ENCODE measurements around the gene LETM1. TPM values are rescaled to one million over a fixed set of nuclear protein-coding genes. Genes with fewer than 3 reads are reported as not detected.
A peak's percentile ranks its signal among the peaks of the same experiment; 100 is the strongest.

The LETM1 gene
- total RNA-seq, 1 experiment from 2014 or later, result 63.9 TPM

DNA sequence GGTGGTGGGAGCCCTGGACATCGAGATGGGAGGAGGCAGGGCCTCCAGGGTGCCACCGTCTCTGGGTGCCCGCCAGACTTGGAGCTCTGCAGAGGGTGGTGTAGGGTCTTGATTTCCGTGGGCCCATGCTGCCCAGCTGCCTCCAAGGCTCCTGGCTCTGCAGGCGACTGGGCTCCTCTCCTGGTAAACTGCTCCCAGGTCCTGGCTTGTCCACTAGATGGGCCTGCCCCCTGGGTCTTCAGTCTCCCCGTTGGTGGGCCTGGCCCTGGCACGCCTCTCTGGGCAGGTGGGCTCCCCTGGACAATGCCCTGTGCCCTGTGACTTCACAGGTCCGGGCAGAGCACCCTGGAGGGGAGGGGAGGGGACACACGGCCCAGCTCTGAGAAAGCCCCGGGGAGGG lies 55.2 kb downstream of the LETM1 start:
- CTCF ChIA-PET, result interaction anchor here (1.0 kb wide), 1 partner anchor 13 kb away, joined by 4 read pairs; no protein-coding TSS in a partner anchor
- Mint-ChIP-seq H3K27ac (ENCODE audit: unreplicated experiment) (peak overlapping the region; percentile 32), H3K36me3 (ENCODE audit: insufficient read depth, unreplicated experiment) (peaks cover 71% of the 10 kb centered on the region)

DNA sequence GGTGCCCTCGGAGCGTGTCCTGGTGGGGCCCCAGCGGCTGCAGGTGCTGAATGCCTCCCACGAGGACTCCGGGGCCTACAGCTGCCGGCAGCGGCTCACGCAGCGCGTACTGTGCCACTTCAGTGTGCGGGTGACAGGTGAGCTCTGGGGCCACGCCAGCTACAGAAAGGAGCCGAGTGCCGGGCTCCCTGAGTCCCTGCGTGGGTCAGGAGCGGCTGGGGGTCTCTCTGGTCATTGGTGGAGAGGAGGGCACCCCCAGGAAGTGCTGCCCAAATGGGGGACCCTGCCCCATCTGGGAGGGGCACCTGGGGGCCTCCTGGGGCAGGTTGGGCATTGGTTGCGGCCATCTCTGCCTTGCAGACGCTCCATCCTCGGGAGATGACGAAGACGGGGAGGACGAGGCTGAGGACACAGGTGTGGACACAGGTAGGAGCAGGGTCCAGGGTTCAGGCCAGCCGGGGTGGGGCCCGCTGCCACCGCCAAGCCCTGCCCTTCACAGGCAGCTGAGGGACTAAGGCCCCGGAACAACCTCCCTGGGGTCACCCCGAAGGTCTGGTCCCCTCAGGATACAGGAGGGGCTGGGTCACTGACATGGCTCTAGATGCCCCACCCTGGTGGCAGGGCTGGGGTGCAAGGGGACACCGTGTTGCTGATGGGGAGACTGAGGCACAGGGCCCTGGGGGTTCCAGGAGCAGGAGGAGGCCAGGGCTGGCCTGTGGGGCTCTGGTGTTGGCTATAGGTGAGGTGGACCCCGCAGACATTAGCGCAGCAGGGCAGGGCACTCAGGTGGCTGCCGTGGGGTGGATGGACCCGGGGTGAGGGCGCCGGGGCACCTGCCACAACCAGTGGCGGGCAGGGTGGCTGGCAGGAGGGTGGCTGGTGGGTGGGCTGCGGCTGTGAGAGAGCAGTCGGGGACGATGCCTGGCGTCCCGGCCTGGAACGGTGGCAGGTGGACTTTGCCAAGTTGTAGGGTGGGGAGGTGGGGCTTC lies 56.3 kb downstream of the LETM1 start:
- POLR2A ChIA-PET, result no interaction called here

More for the DNA sequence above, 55.2 kb downstream of the LETM1 start:
- Histone ChIP-seq H3K9me3 (no peaks in the 10 kb centered on the region), H3K27me3 (replicated peaks; ENCODE audit: control insufficient read depth, insufficient read depth, low read length) (no peaks in the 10 kb centered on the region), H3K4me3 (ENCODE audit: low read depth, low read length) (no peak overlapping the region), H3K4me1 (peaks cover 30% of the 10 kb centered on the region), H3K36me3 (ENCODE audit: control insufficient read depth, insufficient read depth, low read length) (peaks cover 2% of the 10 kb centered on the region)
- POLR2A ChIA-PET, result no interaction called here
- no peak for TF ChIP-seq CTCF (IDR thresholded peaks at IDR 0.05; ENCODE audit: insufficient read depth in 1 of 2, low read depth in 1 of 2, low read length in 1 of 2, severe bottlenecking in 1 of 2, unreplicated experiment in 1 of 2)
- DNase-seq, result no peak
- no TSS peak for BruUV-seq (replicated peaks)
- Mint-ChIP-seq H3K9me3 (ENCODE audit: unreplicated experiment) (no peaks in the 10 kb centered on the region), H3K4me1 (ENCODE audit: low read depth, unreplicated experiment) (peaks cover 6% of the 10 kb centered on the region), H3K27me3 (ENCODE audit: insufficient read depth, unreplicated experiment) (no peaks in the 10 kb centered on the region), H3K4me3 (ENCODE audit: unreplicated experiment) (no peak overlapping the region)
- intact Hi-C loops (cut with micrococcal nuclease; ENCODE audit: unreplicated experiment), result no loop called here

More for the DNA sequence above, 56.3 kb downstream of the LETM1 start:
- Histone ChIP-seq H3K4me3 (ENCODE audit: low read depth, low read length) (no peak overlapping the region), H3K4me1 (peaks cover 33% of the 10 kb centered on the region), H3K27me3 (replicated peaks; ENCODE audit: control insufficient read depth, insufficient read depth, low read length) (no peaks in the 10 kb centered on the region), H3K9me3 (no peaks in the 10 kb centered on the region), H3K36me3 (ENCODE audit: control insufficient read depth, insufficient read depth, low read length) (peaks cover 2% of the 10 kb centered on the region)
- BruUV-seq (replicated peaks), result no TSS peak
- Mint-ChIP-seq H3K9me3 (ENCODE audit: unreplicated experiment) (no peaks in the 10 kb centered on the region), H3K27ac (ENCODE audit: unreplicated experiment) (peak overlapping the region; percentile 32), H3K36me3 (ENCODE audit: insufficient read depth, unreplicated experiment) (peaks cover 69% of the 10 kb centered on the region), H3K27me3 (ENCODE audit: insufficient read depth, unreplicated experiment) (no peaks in the 10 kb centered on the region), H3K4me1 (ENCODE audit: low read depth, unreplicated experiment) (peaks cover 6% of the 10 kb centered on the region), H3K4me3 (ENCODE audit: unreplicated experiment) (no peak overlapping the region)
- intact Hi-C loops (cut with micrococcal nuclease; ENCODE audit: unreplicated experiment), result no loop called here
- DNase-seq, result no peak
- CTCF ChIA-PET, result interaction anchor here (1.0 kb wide), 1 partner anchor 14 kb away, joined by 4 read pairs; no protein-coding TSS in a partner anchor
- TF ChIP-seq CTCF (IDR thresholded peaks at IDR 0.05; ENCODE audit: insufficient read depth in 1 of 2, low read depth in 1 of 2, low read length in 1 of 2, severe bottlenecking in 1 of 2, unreplicated experiment in 1 of 2), result no peak
